Activated CD4-positive, alpha-beta memory T cell treated with anti-CD3 and anti-CD28 coated beads, Interleukin-2, amount 10 ng/mL, durations not matched to agents 7 days and 5 days (primary cell): ENCODE measurements around the gene OR1L8. TPM values are rescaled to one million over a fixed set of nuclear protein-coding genes. Genes with fewer than 3 reads are reported as not detected.
"Not testable (repeated sequence)": the region's sequence is repeated elsewhere in the genome, so short reads cannot be mapped to it uniquely, and the experiment has no call there.

Experiments
- CTCF ChIA-PET: fragments of 350-600 bp; sonication (Branson Sonifier 250); formaldehyde crosslinking; loops from one replicate; lab custom pipeline; 2021; ENCODE audit warnings: antibody characterized with exemption, inconsistent platforms; lab: Charles Lee
- POLR2A ChIA-PET: fragments of 350-600 bp; sonication (Branson Sonifier 250); formaldehyde crosslinking; loops from one replicate; lab custom pipeline; 2021; ENCODE audit warnings: antibody characterized with exemption; lab: Charles Lee
- DNase-seq: peaks from one replicate; pipeline ENCODE4 v3.0.0-alpha.2; 2020
- H3K27ac Mint-ChIP-seq: one replicate; pipeline ENCODE4 v1.8.0; 2021; ENCODE audit warnings: mild to moderate bottlenecking, mixed read lengths
- H3K27me3 Mint-ChIP-seq: one replicate; pipeline ENCODE4 v1.8.0; 2021; ENCODE audit warnings: mixed read lengths
- H3K36me3 Mint-ChIP-seq: one replicate; pipeline ENCODE4 v1.8.0; 2021; ENCODE audit warnings: low read depth, mixed read lengths
- H3K4me1 Mint-ChIP-seq: one replicate; pipeline ENCODE4 v1.8.0; 2021; ENCODE audit warnings: mixed read lengths
- H3K4me3 Mint-ChIP-seq: one replicate; pipeline ENCODE4 v1.8.0; 2021; ENCODE audit warnings: mild to moderate bottlenecking, mixed read lengths
- H3K9me3 Mint-ChIP-seq: one replicate; pipeline ENCODE4 v1.8.0; 2021; ENCODE audit warnings: mixed read lengths
- total RNA-seq, 2 experiments: library from RNA; stranded (reverse); gene quantifications; one replicate each; pipeline ENCODE4 v1.2.3, GENCODE V29; 2021

The OR1L8 gene
- total RNA-seq, 2 experiments from 2014 or later = not detected

DNA sequence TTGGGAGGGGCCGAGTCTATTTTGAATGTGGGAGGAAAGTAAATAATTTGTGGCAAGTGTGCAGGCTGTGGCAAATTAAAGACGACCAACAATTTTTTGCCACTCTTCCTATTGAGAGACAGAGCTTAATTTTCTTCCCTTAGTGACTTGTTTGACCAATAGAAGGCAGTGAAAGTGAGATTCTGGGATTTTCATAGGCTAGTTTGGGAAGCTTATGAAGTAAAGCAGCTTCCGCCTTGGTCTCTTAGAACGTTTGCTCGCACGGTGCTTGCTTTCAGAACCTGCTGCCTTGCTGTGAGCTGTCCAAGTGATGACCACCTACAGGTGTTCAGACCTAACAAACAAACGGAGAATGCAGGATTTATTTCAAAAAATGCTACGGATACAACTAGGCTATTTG lies 37.0 kb downstream of the OR1L8 start:
- DNase-seq = no peak
- Mint-ChIP-seq H3K27me3 (no peaks in the 10 kb centered on the region), H3K4me1 (no peaks in the 10 kb centered on the region), H3K4me3 (no peak overlapping the region), H3K36me3 (no peaks in the 10 kb centered on the region), H3K27ac (no peak overlapping the region), H3K9me3 (no peaks in the 10 kb centered on the region)
- ChIA-PET CTCF (no interaction called here), POLR2A (no interaction called here)

DNA sequence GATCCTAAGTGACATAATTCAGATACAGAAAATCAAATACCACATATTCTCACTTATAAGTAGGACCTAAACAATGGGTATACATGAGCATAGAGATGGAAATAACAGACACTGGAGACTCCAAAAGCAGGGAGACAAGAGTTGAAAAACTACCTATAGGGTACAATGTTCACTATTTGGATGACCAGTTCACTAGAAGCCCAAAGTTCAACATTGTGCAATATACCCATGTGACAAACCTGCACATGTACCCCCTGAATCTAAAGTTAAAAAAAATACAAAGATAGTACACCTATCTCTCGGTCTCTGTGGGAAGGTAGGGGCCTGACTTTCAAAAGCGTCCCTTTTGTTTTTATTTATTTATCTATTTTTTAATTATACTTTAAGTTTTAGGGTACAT lies 44.4 kb downstream of the OR1L8 start:
- Mint-ChIP-seq H3K36me3 (no peaks in the 10 kb centered on the region), H3K4me3 (no peak overlapping the region), H3K9me3 (peaks cover 2% of the 10 kb centered on the region), H3K4me1 (no peaks in the 10 kb centered on the region), H3K27ac (no peak overlapping the region), H3K27me3 (no peaks in the 10 kb centered on the region)
- CTCF ChIA-PET = no interaction called here
- DNase-seq = no peak
- POLR2A ChIA-PET = no interaction called here

DNA sequence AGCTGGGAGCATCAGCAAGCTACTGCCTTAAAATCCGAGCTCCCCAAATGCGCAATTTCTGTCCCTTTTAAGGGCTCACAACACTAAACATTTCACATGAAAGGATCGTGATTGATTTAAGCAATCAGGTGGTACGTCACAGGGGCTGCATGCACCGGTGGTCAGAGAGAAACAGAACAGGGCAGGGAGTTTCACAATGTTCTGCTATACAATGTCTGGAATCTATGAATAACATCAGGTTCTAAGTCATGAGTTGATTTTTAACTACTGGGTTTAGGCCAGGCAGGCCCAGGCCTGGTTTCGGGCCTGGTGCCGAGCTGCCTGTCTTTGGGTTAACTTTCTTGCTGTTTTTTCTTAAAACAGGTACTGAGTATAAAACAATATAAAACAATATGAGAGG lies 46.1 kb downstream of the OR1L8 start:
- CTCF ChIA-PET, DNase-seq, H3K36me3 Mint-ChIP-seq, H3K27ac Mint-ChIP-seq, POLR2A ChIA-PET, H3K27me3 Mint-ChIP-seq, H3K9me3 Mint-ChIP-seq, H3K4me1 Mint-ChIP-seq, H3K4me3 Mint-ChIP-seq: not testable (repeated sequence)

- no peaks in the 10 kb centered on the region for H3K36me3 Mint-ChIP-seq
- CTCF ChIA-PET = no interaction called here
- H3K27me3 Mint-ChIP-seq = no peaks in the 10 kb centered on the region
- POLR2A ChIA-PET = no interaction called here
- no peak for DNase-seq
- H3K27ac Mint-ChIP-seq = no peak overlapping the region
- H3K4me1 Mint-ChIP-seq = no peaks in the 10 kb centered on the region
- H3K4me3 Mint-ChIP-seq = no peak overlapping the region
- peaks cover 2% of the 10 kb centered on the region for H3K9me3 Mint-ChIP-seq
Observed at GRCh38 chr9:122536134-122536533, 47.0 kb downstream of the OR1L8 start.

- H3K4me1 Mint-ChIP-seq, H3K27ac Mint-ChIP-seq, H3K27me3 Mint-ChIP-seq, H3K36me3 Mint-ChIP-seq, CTCF ChIA-PET, H3K9me3 Mint-ChIP-seq, H3K4me3 Mint-ChIP-seq, DNase-seq, POLR2A ChIA-PET: not testable (repeated sequence)
Observed at GRCh38 chr9:122531157-122531556, 52.0 kb downstream of the OR1L8 start.

- POLR2A ChIA-PET = no interaction called here
- CTCF ChIA-PET = no interaction called here
- H3K36me3 Mint-ChIP-seq = no peaks in the 10 kb centered on the region
Observed at GRCh38 chr9:122527193-122527592, 56.0 kb downstream of the OR1L8 start, which contains the start of gene OR1N1. Gene OR1N1 (minus strand): TSS chr9:122527293. CDS start chr9:122527293, 0 bp downstream.

DNA sequence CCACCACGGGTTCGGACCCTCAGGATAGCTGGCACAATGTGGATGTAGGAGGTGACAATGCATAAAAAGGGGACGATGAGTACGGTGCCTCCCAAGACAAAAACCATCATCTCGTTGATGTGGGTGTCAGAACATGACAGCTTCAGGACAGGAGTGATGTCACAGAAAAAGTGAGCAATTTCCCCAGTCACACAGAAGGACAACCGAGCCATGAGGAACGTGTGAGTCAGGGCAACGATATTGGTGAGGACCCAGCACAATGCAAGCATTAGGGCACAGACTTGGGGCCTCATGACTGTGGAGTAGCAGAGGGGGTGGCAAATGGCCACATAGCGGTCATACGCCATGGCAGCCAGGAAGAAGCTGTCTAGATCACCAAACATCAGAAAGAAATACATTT lies 56.6 kb downstream of the OR1L8 start:
- no peak for DNase-seq
- H3K9me3 Mint-ChIP-seq = no peaks in the 10 kb centered on the region
- H3K27me3 Mint-ChIP-seq = peaks cover 2% of the 10 kb centered on the region
- no peak overlapping the region for H3K27ac Mint-ChIP-seq
- ChIA-PET CTCF (no interaction called here), POLR2A (no interaction called here)
- no peak overlapping the region for H3K4me3 Mint-ChIP-seq
- H3K4me1 Mint-ChIP-seq = no peaks in the 10 kb centered on the region
- H3K36me3 Mint-ChIP-seq = no peaks in the 10 kb centered on the region

More at GRCh38 chr9:122527193-122527592, 56.0 kb downstream of the OR1L8 start, which contains the start of gene OR1N1:
- no peaks in the 10 kb centered on the region for H3K4me1 Mint-ChIP-seq
- H3K27ac Mint-ChIP-seq = no peak within 1 kb of the TSS
- peaks cover 1% of the 10 kb centered on the region for H3K27me3 Mint-ChIP-seq
- H3K9me3 Mint-ChIP-seq = no peaks in the 10 kb centered on the region
- DNase-seq = no peak
- no peak within 1 kb of the TSS for H3K4me3 Mint-ChIP-seq

- CTCF ChIA-PET = no interaction called here
- no peaks in the 10 kb centered on the region for H3K4me1 Mint-ChIP-seq
- H3K9me3 Mint-ChIP-seq = no peaks in the 10 kb centered on the region
- DNase-seq = no peak
- no peaks in the 10 kb centered on the region for H3K36me3 Mint-ChIP-seq
- no peak overlapping the region for H3K27ac Mint-ChIP-seq
- H3K27me3 Mint-ChIP-seq = peaks cover 7% of the 10 kb centered on the region
- POLR2A ChIA-PET = no interaction called here
- H3K4me3 Mint-ChIP-seq = no peak overlapping the region
Observed at GRCh38 chr9:122519376-122519775, 63.8 kb downstream of the OR1L8 start.

GRCh38 chr9:122518841-122519240 lies 64.3 kb downstream of the OR1L8 start, which contains the start of gene OR1J4:
Gene OR1J4 (plus strand): TSS chr9:122519141. CDS start chr9:122519141, 0 bp downstream.
- Mint-ChIP-seq H3K36me3 (no peaks in the 10 kb centered on the region), H3K4me3 (no peak within 1 kb of the TSS), H3K27ac (no peak within 1 kb of the TSS), H3K9me3 (no peaks in the 10 kb centered on the region), H3K4me1 (no peaks in the 10 kb centered on the region), H3K27me3 (peaks cover 10% of the 10 kb centered on the region)
- ChIA-PET CTCF (no interaction called here), POLR2A (no interaction called here)
- no peak for DNase-seq

DNA sequence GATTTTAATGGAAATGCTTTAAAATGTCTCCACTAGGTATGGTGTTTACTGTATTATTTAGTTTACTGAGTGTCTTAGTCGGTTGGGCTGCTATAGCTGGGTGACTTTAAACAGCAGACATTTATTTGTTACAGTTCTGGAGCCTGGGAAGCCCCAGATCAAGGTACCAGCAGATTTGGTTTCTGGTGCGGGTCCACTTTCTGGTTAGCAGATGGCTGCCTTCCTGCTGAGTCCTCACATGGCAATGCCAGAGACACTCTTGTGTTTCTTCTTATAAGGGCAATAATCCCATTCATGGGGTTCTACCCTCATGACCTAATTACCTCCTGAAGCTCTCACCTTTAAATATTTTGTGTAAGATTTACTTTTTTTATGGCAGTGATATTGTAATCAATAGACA lies 65.0 kb downstream of the OR1L8 start:
- Mint-ChIP-seq H3K9me3 (no peaks in the 10 kb centered on the region), H3K4me3 (no peak overlapping the region), H3K27ac (no peak overlapping the region), H3K27me3 (peaks cover 10% of the 10 kb centered on the region), H3K36me3 (no peaks in the 10 kb centered on the region), H3K4me1 (no peaks in the 10 kb centered on the region)
- CTCF ChIA-PET = no interaction called here
- POLR2A ChIA-PET = no interaction called here
- DNase-seq = no peak

Other genes with a start within 250 kb of the OR1L8 start
- gene PTGS1, start 212.4 kb downstream of the OR1L8 start, total RNA-seq = under 1 TPM; 0.08 to 0.20 TPM
- gene OR1J1, start 105.5 kb downstream of the OR1L8 start, total RNA-seq = not detected
- not detected for gene OR1J2, start 72.6 kb downstream of the OR1L8 start, total RNA-seq
- gene OR1J4, start 64.2 kb downstream of the OR1L8 start, total RNA-seq = not detected
- gene OR1N1, start 56.1 kb downstream of the OR1L8 start, total RNA-seq = not detected
- gene OR1N2, start 30.3 kb downstream of the OR1L8 start, total RNA-seq = not detected
- not detected for gene OR1Q1, start 31.4 kb upstream of the OR1L8 start, total RNA-seq
- gene OR1B1, start 74.2 kb upstream of the OR1L8 start, total RNA-seq = not detected
- not detected for gene OR1L1, start 78.3 kb upstream of the OR1L8 start, total RNA-seq
- gene OR1L3, start 91.7 kb upstream of the OR1L8 start, total RNA-seq = not detected
- gene OR1L4, start 140.6 kb upstream of the OR1L8 start, total RNA-seq = not detected
- not detected for gene OR1L6, start 158.9 kb upstream of the OR1L8 start, total RNA-seq
- not detected for gene OR5C1, start 205.5 kb upstream of the OR1L8 start, total RNA-seq
- gene OR1K1, start 216.7 kb upstream of the OR1L8 start, total RNA-seq = not detected
- gene PDCL, start 245.2 kb upstream of the OR1L8 start, total RNA-seq = 10 to 100 TPM; 23.0 to 24.2 TPM